ENCODE measurements around the gene CAMTA1.

Gene CAMTA1

GRCh38 chr1:6785728-6786505, 663 bp downstream of the CAMTA1 start:
- no peak for DNase-seq (ENCODE audit: low read depth)
- peak overlapping the region; percentile 66 for H3K4me3 ChIP-seq (ENCODE audit: control insufficient read depth, low read depth, low read length)
- TF ChIP-seq CTCF (conservative IDR thresholded peaks at IDR 0.05; ENCODE audit: control insufficient read depth, insufficient read depth, low read depth, low read length), result no peak

- no peak for TF ChIP-seq CTCF (conservative IDR thresholded peaks at IDR 0.05; ENCODE audit: control insufficient read depth, insufficient read depth, low read depth, low read length)
- no peak overlapping the region for H3K4me3 ChIP-seq (ENCODE audit: control insufficient read depth, low read depth, low read length)
- no peak for DNase-seq (ENCODE audit: low read depth)
Observed at GRCh38 chr1:6788946-6789345, 3.7 kb downstream of the CAMTA1 start.

- no peak for DNase-seq (ENCODE audit: low read depth)
- no peak for TF ChIP-seq CTCF (conservative IDR thresholded peaks at IDR 0.05; ENCODE audit: control insufficient read depth, insufficient read depth, low read depth, low read length)
- H3K4me3 ChIP-seq (ENCODE audit: control insufficient read depth, low read depth, low read length), result no peak overlapping the region
Observed at GRCh38 chr1:6790146-6790545, 4.9 kb downstream of the CAMTA1 start.

- no peak overlapping the region for H3K4me3 ChIP-seq (ENCODE audit: control insufficient read depth, low read depth, low read length)
- peak; percentile 38 for TF ChIP-seq CTCF (conservative IDR thresholded peaks at IDR 0.05; ENCODE audit: control insufficient read depth, insufficient read depth, low read depth, low read length)
- DNase-seq (ENCODE audit: low read depth), result peak; percentile 68
Observed at GRCh38 chr1:6794164-6794563, 8.9 kb downstream of the CAMTA1 start.

- no peak for TF ChIP-seq CTCF (conservative IDR thresholded peaks at IDR 0.05; ENCODE audit: control insufficient read depth, insufficient read depth, low read depth, low read length)
- no peak overlapping the region for H3K4me3 ChIP-seq (ENCODE audit: control insufficient read depth, low read depth, low read length)
- DNase-seq (ENCODE audit: low read depth), result no peak
Observed at GRCh38 chr1:6795203-6795602, 9.9 kb downstream of the CAMTA1 start.

- DNase-seq (ENCODE audit: low read depth), result peak; percentile 74
- TF ChIP-seq CTCF (conservative IDR thresholded peaks at IDR 0.05; ENCODE audit: control insufficient read depth, insufficient read depth, low read depth, low read length), result no peak
- H3K4me3 ChIP-seq (ENCODE audit: control insufficient read depth, low read depth, low read length), result no peak overlapping the region
Observed at GRCh38 chr1:6795661-6796060, 10.4 kb downstream of the CAMTA1 start.

Data from fibroblast of mammary gland (primary cell).